GM21515 (cell line): ENCODE data around the gene KATNAL2.
"Not testable (repeated sequence)": the region's sequence is repeated elsewhere in the genome, so short reads cannot be mapped to it uniquely, and the experiment has no call there.

Experiments used
- ATAC-seq: cut with Tn5 transposase; IDR thresholded peaks from one replicate; pipeline ENCODE4 v1.9.1; 2021; ENCODE audit not compliant: unreplicated experiment

KATNAL2 gene

DNA sequence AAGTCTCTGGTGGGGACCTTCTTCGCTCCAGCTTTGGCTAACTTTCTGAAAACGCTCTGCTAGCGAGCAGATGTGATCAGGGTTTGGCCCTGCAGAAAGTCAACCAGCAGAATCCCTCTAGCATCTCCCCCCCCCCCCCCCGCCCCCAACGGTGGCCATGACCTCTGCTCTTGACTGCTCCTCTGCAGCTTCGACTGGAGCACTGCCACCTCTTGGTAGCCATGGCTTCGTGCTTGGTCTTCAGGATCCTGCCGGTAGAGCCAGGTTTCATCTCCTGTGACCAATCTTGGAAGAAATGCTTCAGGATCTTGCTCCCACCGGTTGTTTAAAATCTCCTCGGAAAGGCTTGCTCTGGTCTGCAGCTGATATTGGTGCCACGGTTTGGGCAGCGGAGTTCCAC, 113.5 kb downstream of the KATNAL2 start:
- ATAC-seq, result not testable (repeated sequence)

DNA sequence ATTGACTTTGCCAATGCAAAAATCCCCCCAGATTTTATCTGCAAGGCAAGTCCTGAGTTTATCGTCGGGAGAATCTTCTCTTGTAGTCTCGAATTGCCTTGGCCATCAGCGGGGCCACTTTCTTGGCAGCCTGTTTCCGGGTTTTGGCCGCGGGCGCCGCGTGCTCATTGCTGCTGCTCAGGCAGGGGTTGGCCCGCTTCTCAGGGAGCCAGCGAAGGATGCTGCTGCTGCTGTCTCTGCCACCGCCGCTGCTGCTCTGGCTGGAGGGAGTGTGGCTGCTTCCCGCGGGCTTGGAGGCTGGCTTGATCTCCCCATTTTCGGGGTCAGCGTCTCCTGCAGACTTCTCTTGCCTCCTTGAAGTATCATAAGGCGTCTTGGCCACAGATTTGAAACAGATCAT, 115.5 kb downstream of the KATNAL2 start:
- ATAC-seq, result no peak

DNA sequence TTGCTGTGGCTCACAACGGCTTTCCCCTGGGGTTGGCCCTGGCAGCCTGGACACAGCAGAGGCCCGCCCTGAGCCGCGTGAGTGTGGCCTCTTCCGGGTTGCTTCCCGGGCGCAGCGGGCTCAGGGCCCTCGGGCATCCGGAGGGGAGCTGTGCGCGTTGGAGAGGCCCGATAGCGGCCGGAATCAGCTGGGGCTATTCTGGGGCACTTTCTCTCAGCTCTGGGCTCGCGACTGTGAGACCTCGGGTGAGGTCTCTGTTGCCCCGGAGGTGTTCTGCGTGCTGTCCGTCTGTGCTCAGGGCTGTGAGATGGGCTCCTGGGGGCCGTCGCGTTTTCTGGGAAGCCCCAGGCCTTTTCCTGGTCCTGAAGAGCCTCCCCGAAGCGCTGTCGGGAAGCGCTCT, 117.2 kb downstream of the KATNAL2 start:
- not testable (repeated sequence) for ATAC-seq

DNA sequence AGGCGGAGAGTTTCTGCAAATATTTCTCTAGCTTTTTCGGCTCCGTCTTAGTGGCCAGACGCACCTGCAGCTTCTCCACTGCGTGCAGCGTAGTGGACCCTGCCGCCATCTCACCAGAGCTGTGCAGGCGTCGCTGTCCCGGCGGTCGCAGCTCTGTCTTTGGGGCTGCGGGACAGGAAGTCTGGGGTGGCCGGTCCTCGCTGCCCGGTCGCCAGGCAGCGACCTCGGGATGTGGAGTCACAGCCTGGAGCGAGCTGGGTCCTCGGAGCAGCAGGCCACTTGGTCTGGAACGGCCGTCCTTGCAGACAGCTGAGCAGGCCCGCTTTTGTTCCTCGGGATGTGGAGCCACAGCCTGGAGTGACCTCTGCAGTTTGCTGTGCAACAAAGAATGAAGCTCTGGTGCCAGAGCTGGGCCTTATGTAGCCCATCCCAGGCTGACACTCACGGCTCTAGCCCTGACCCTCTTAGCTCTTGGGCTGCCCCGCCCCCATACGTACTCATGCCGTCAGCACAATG, 117.8 kb downstream of the KATNAL2 start, which contains the start of gene ELOA2:
ELOA2 (minus strand) TSS at position 466 of the 516 bp plus-strand sequence; CDS start at position 109, 357 bp downstream.
- ATAC-seq, result no peak

DNA sequence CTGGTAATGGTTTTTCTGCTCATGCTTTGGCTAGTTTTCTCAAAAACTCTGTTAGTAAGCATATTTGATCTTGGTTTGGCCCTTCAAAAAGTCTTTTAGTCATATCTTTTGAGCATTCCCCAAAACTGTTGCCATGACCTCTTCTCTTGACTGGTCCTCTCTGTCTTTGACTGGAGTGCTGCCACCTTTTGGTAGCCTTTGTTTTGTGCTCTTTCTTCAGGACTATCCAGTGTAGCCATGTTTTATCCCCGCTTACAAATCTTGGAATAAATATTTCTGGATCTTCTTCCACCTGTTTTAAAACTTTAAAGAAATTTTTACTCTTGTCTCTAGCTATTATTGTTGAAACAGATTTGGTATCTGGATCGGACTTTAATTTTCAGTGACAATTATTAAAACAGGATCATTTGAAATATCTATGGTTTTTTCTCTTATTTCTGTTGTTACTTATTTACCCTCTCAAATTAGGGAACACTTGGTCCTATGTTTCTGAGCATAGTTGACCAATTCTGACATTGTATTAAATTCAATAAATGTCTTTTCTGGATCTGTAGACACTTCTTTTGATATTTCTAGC, 119.0 kb downstream of the KATNAL2 start:
- ATAC-seq, result no peak

DNA sequence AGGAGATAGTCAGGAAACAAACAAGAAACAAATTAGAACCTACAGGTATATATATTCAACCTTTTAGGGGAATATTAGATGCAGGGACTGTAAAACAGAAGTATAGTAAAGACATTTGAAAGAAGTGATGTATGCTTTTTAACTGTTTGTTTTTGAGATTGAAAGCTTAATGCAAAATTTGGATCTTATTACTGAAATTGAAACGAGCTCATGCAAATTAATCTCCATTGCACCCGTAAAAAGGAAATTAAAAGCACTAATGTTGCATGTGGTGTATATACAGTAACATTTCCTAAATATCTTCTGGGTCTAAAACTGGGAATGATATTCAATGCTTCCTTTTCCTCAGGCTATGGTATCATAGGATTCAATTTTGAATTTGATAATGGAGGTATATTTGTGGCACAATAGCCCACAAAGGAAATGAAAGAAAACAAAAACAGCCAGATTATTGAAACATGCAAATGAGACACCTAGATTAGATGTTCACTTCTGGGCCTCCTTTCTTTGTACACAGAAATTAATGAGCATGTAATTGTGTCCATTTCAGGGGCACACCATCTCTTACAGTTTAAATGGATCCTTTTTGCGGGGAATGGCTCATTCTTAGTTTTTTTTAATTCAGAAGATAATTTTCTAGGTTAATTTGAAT, 119.7 kb downstream of the KATNAL2 start:
- no peak for ATAC-seq

GRCh38 chr18:47040982-47041381, 123.6 kb downstream of the KATNAL2 start:
- no peak for ATAC-seq

DNA sequence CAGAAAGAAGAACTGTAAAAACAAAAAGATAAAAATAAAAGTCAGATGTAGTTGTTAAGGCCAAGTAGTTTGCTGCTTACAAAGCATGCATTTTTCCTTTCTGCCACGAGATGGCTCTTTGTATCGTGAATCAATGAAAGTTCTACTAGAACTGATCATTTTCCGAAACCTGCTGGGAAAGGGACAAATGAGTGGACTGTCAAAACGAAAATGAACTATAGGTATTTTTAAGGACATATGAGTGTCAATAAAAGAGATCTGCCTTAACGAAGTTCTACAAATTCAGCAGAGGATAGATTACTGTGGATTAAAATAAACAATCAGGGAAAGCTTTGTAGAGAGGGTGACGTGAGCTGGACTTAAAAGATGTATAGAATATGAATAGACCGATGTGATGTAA, 133.1 kb downstream of the KATNAL2 start:
- no peak for ATAC-seq

- no peak for ATAC-seq
Measured at GRCh38 chr18:47054369-47054768, 137.0 kb downstream of the KATNAL2 start.

DNA sequence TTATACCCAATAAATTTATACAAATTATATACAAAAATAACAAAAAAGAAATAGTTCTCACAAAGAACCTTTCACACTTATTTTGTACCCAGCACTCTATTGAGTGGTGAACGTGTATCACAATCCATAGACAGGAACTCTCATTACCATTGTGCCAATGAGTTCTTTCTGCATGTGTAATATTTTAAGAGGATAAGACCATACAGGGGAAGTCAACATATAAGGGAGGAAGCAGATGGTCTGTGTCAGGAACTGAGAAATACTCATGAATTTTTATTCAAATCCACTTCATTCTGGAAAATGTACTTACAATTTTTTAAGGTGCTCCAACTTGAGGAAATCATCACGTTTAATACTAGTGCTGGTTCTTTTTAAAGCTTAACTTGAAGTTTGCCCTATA, 145.1 kb downstream of the KATNAL2 start:
- no peak for ATAC-seq

- ATAC-seq, result no peak
Measured at GRCh38 chr18:47063096-47063495, 145.7 kb downstream of the KATNAL2 start.

DNA sequence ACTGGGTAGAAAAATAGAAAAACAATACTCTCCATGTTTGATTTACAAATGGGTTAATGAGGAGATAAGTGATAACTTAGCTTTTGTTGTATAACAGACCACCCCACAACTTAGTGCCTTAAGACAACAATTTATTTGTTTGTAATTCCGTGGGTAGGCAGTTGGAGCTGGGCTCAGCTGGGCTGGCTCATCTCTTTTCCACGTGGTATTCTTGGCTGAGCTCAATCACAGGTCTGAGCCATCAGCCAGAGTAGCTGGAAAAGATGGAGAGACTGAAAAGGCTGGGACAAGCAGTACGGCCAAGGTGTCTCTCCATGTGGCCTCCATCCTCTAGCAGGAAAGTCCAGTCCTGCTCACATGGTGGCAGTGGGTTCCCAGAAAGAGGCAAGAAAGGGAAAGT, 150.2 kb downstream of the KATNAL2 start:
- no peak for ATAC-seq

GRCh38 chr18:47075098-47075883, 157.9 kb downstream of the KATNAL2 start:
- no peak for ATAC-seq

DNA sequence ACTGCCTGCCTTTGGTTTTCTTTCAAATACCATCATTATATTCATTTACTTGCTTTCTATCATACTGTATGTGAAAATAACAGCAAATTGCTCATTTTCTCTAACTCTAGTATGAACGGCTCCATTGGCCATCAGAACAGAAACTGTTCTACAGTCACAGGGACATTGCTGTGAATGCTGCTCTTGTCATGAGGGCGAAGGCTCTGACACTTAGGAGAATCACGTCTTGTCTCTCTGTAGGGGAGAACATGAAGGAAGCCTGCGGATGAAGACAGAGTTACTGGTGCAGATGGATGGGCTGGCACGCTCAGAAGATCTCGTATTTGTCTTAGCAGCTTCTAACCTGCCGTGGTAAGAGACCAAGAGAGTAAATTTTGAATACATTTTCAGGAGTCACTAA, 159.7 kb downstream of the KATNAL2 start:
- no peak for ATAC-seq

- ATAC-seq, result no peak
Measured at GRCh38 chr18:47080872-47081271, 163.5 kb downstream of the KATNAL2 start.

GRCh38 chr18:47081578-47081977, 164.2 kb downstream of the KATNAL2 start:
- ATAC-seq, result no peak

GRCh38 chr18:47087676-47088075, 170.3 kb downstream of the KATNAL2 start:
- ATAC-seq, result no peak

- no peak for ATAC-seq
Measured at GRCh38 chr18:47095810-47096209, 178.4 kb downstream of the KATNAL2 start.

DNA sequence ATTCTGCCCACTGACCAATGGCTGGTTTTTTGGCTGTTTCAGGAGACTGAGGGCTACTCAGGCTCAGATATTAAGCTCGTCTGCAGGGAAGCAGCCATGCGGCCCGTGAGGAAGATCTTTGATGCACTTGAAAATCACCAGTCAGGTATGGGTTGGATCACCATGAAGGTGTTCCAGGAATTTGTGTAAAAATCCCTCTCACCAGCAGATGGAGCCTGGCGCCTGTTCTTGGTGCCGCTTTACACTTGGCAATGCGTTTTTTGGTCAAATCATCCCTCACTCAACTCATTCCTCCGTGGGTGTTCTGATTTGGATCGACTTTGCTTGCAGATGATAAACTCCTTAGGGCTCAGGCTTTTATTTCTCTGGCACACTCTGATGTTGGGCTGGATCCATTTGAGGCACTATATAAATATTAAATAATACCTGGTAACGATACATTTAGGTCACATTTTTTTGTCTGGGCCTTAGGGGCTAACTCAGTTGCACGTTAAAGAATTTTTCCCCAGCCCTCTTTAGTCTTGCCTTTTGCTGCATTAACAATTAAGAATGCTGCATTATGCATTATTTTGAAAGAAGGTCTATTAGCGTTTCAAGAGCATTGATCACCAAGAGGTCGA, 182.9 kb downstream of the KATNAL2 start:
- ATAC-seq, result no peak

- no peak for ATAC-seq
Measured at GRCh38 chr18:47108373-47108772, 191.0 kb downstream of the KATNAL2 start.

- no peak for ATAC-seq
Measured at GRCh38 chr18:47108998-47109405, 191.6 kb downstream of the KATNAL2 start.
